Activated CD4-positive, alpha-beta memory T cell treated with anti-CD3 and anti-CD28 coated beads for 36 hours (primary cell): Measurements from ENCODE around the gene DET1. TPM values are rescaled to one million over a fixed set of nuclear protein-coding genes. Genes with fewer than 3 reads are reported as not detected.
A peak's percentile ranks its signal among the peaks of the same experiment; 100 is the strongest.
"Not testable (repeated sequence)": the region's sequence is repeated elsewhere in the genome, so short reads cannot be mapped to it uniquely, and the experiment has no call there.

Source experiments
- CTCF ChIA-PET: fragments of 350-600 bp; sonication (Branson Sonifier 250); formaldehyde crosslinking; loops from one replicate; lab custom pipeline; 2021; ENCODE audit warnings: antibody characterized with exemption, inconsistent platforms; lab: Charles Lee
- POLR2A ChIA-PET: fragments of 350-600 bp; sonication (Branson Sonifier 250); formaldehyde crosslinking; loops from one replicate; lab custom pipeline; 2021; ENCODE audit warnings: antibody characterized with exemption; lab: Charles Lee
- DNase-seq: peaks from one replicate; pipeline ENCODE4 v3.0.0-alpha.2; 2020
- H3K27ac Mint-ChIP-seq: one replicate; pipeline ENCODE4 v1.8.0; 2021; ENCODE audit warnings: mixed read lengths
- H3K27me3 Mint-ChIP-seq: one replicate; pipeline ENCODE4 v1.8.0; 2021; ENCODE audit warnings: mixed read lengths
- H3K36me3 Mint-ChIP-seq: one replicate; pipeline ENCODE4 v1.8.0; 2021; ENCODE audit warnings: mixed read lengths
- H3K4me1 Mint-ChIP-seq: one replicate; pipeline ENCODE4 v1.8.0; 2021; ENCODE audit warnings: low read depth, mixed read lengths
- H3K4me3 Mint-ChIP-seq: one replicate; pipeline ENCODE4 v1.8.0; 2021; ENCODE audit warnings: mild to moderate bottlenecking, mixed read lengths
- H3K9me3 Mint-ChIP-seq: one replicate; pipeline ENCODE4 v1.8.0; 2021; ENCODE audit warnings: mixed read lengths
- intact Hi-C: fragments of 100-400 bp; cut with micrococcal nuclease; formaldehyde crosslinking; loops from one replicate; pipeline ENCODE4 v1.15.1; 2023
- total RNA-seq, 2 experiments: library from RNA; stranded (reverse); gene quantifications; one replicate each; pipeline ENCODE4 v1.2.3, GENCODE V29; 2021

DET1 gene
- total RNA-seq, 2 experiments from 2014 or later = 1.9 to 2.2 TPM

- ChIA-PET POLR2A (no interaction called here), CTCF (interaction anchor here (0.7 to 1.9 kb wide), 2 partner anchors 16 to 154 kb away, joined by 3 to 7 read pairs; no protein-coding TSS in a partner anchor)
- DNase-seq = no peak
- Mint-ChIP-seq H3K27me3 (no peaks in the 10 kb centered on the region), H3K27ac (no peak overlapping the region), H3K36me3 (peaks cover 18% of the 10 kb centered on the region), H3K9me3 (no peaks in the 10 kb centered on the region), H3K4me3 (no peak overlapping the region), H3K4me1 (peaks cover 25% of the 10 kb centered on the region)
- intact Hi-C loops = no loop called here
These were observed 75.7 kb downstream of the DET1 start for GRCh38 chr15:88470625-88471372.

- Mint-ChIP-seq H3K36me3 (peaks cover 24% of the 10 kb centered on the region), H3K27ac (no peak overlapping the region), H3K9me3 (no peaks in the 10 kb centered on the region), H3K4me3 (no peak overlapping the region), H3K4me1 (peaks cover 36% of the 10 kb centered on the region), H3K27me3 (no peaks in the 10 kb centered on the region)
- DNase-seq = no peak
- CTCF ChIA-PET = interaction anchor here (1.3 to 3.1 kb wide), 2 partner anchors 15 to 169 kb away, joined by 3 to 23 read pairs; partner anchors contain the start of gene ISG20
- POLR2A ChIA-PET = no interaction called here
- intact Hi-C loops = no loop called here
These were observed 77.2 kb downstream of the DET1 start for GRCh38 chr15:88469321-88469720.

GRCh38 chr15:88468721-88469120 lies 77.8 kb downstream of the DET1 start:
- H3K27ac Mint-ChIP-seq, DNase-seq, H3K27me3 Mint-ChIP-seq, H3K9me3 Mint-ChIP-seq, POLR2A ChIA-PET, intact Hi-C loops: not testable (repeated sequence)
- Mint-ChIP-seq H3K4me1 (peaks cover 40% of the 10 kb centered on the region), H3K4me3 (peak overlapping the region; percentile 93), H3K36me3 (peaks cover 29% of the 10 kb centered on the region)
- CTCF ChIA-PET = interaction anchor here (1.9 to 3.1 kb wide), 2 partner anchors 10 to 14 kb away, joined by 8 to 23 read pairs; no protein-coding TSS in a partner anchor

- H3K4me1 Mint-ChIP-seq = peaks cover 40% of the 10 kb centered on the region
- intact Hi-C loops = loop anchor here (1.0 to 2.0 kb wide), 3 partner anchors 47 to 154 kb away; partner anchors contain the start of gene DET1
- H3K4me3 Mint-ChIP-seq = peak overlapping the region; percentile 93
- CTCF ChIA-PET = interaction anchor here (0.7 to 3.1 kb wide), 6 partner anchors 10 to 437 kb away, joined by 3 to 23 read pairs (median 8); partner anchors contain the start of gene ISG20
- POLR2A ChIA-PET = interaction anchor here (0.7 to 1.6 kb wide), 7 partner anchors 23 to 428 kb away, joined by 3 to 7 read pairs (median 3); partner anchors contain the start of genes DET1 and HAPLN3
- no peaks in the 10 kb centered on the region for H3K9me3 Mint-ChIP-seq
- peak overlapping the region; percentile 98 for H3K27ac Mint-ChIP-seq
- peaks cover 34% of the 10 kb centered on the region for H3K36me3 Mint-ChIP-seq
- peak; percentile 36 for DNase-seq
- H3K27me3 Mint-ChIP-seq = no peaks in the 10 kb centered on the region
These were observed 78.4 kb downstream of the DET1 start for GRCh38 chr15:88467935-88468528.

- no peaks in the 10 kb centered on the region for H3K27me3 Mint-ChIP-seq
- ChIA-PET CTCF (interaction anchor here (0.6 to 3.1 kb wide), 7 partner anchors 11 to 447 kb away, joined by 3 to 23 read pairs (median 8); partner anchors contain the start of gene ISG20), POLR2A (interaction anchor here (0.7 to 1.6 kb wide), 8 partner anchors 23 to 428 kb away, joined by 3 to 7 read pairs (median 3); partner anchors contain the start of genes AEN, DET1 and HAPLN3)
- H3K27ac Mint-ChIP-seq = peak within 1 kb of the TSS; percentile 98
- no peaks in the 10 kb centered on the region for H3K9me3 Mint-ChIP-seq
- DNase-seq = peak; percentile 91
- H3K4me1 Mint-ChIP-seq = peaks cover 39% of the 10 kb centered on the region
- peak within 1 kb of the TSS; percentile 93 for H3K4me3 Mint-ChIP-seq
- peaks cover 34% of the 10 kb centered on the region for H3K36me3 Mint-ChIP-seq
- intact Hi-C loops = loop anchor here (1.0 to 2.0 kb wide), 3 partner anchors 47 to 155 kb away; partner anchors contain the start of gene DET1
These were observed 79.2 kb downstream of the DET1 start, which contains the start of the genes MRPL46 and MRPS11 for GRCh38 chr15:88467073-88467934. MRPL46 (minus strand) TSS chr15:88467388; CDS start chr15:88467377, 11 bp downstream. MRPS11 (plus strand) TSS chr15:88467708; CDS start chr15:88467718, 10 bp downstream.

GRCh38 chr15:88465633-88466224 lies 80.8 kb downstream of the DET1 start:
- Mint-ChIP-seq H3K27ac (peak overlapping the region; percentile 98), H3K4me1 (peaks cover 31% of the 10 kb centered on the region), H3K9me3 (no peaks in the 10 kb centered on the region), H3K4me3 (peak overlapping the region; percentile 93), H3K27me3 (no peaks in the 10 kb centered on the region), H3K36me3 (peaks cover 39% of the 10 kb centered on the region)
- DNase-seq = peak; percentile 68
- intact Hi-C loops = loop anchor here (2.0 kb wide), 1 partner anchor 45 kb away; no protein-coding TSS in a partner anchor
- POLR2A ChIA-PET = interaction anchor here (0.7 to 1.0 kb wide), 2 partner anchors 156 to 184 kb away, joined by 3 to 5 read pairs; no protein-coding TSS in a partner anchor
- CTCF ChIA-PET = interaction anchor here (1.8 to 2.4 kb wide), 2 partner anchors 11 to 16 kb away, joined by 8 read pairs; no protein-coding TSS in a partner anchor

GRCh38 chr15:88463870-88464532 lies 82.5 kb downstream of the DET1 start:
- peaks cover 47% of the 10 kb centered on the region for H3K36me3 Mint-ChIP-seq
- intact Hi-C loops = no loop called here
- no peak for DNase-seq
- no peaks in the 10 kb centered on the region for H3K9me3 Mint-ChIP-seq
- no peak overlapping the region for H3K4me3 Mint-ChIP-seq
- ChIA-PET CTCF (interaction anchor here (1.8 kb wide), 1 partner anchor 9 kb away, joined by 8 read pairs; no protein-coding TSS in a partner anchor), POLR2A (no interaction called here)
- peaks cover 31% of the 10 kb centered on the region for H3K4me1 Mint-ChIP-seq
- no peaks in the 10 kb centered on the region for H3K27me3 Mint-ChIP-seq
- H3K27ac Mint-ChIP-seq = peak overlapping the region; percentile 36

Other genes starting within 250 kb of the DET1 start
- 10 to 100 TPM; 29.6 to 34.2 TPM for gene MRPL46, start 79.3 kb downstream of the DET1 start, total RNA-seq
- 10 to 100 TPM; 54.9 to 56.4 TPM for gene MRPS11, start 79.0 kb downstream of the DET1 start, total RNA-seq
- gene AEN, start 74.7 kb upstream of the DET1 start, total RNA-seq = 10 to 100 TPM; 55.5 to 55.7 TPM
- gene ISG20, start 92.3 kb upstream of the DET1 start, total RNA-seq = 10 to 100 TPM; 68.2 to 74.5 TPM